ENCODE data around the gene SLC6A13. TPM values are rescaled to one million over a fixed set of nuclear protein-coding genes. Genes with fewer than 3 reads are reported as not detected.

SLC6A13 gene
- total and polyA plus RNA-seq, 2 donors (not counting 1 experiment from before 2014, with no cell fraction given) = 0.22 to 0.54 TPM

GRCh38 chr12:292186-292585 is 29.6 kb upstream of the SLC6A13 start:
- Mint-ChIP-seq H3K27ac (no peak overlapping the region), H3K4me1 (no peaks in the 10 kb centered on the region), H3K4me3 (no peak overlapping the region), H3K27me3 (no peaks in the 10 kb centered on the region), H3K9me3 (ENCODE audit: insufficient read depth) (no peaks in the 10 kb centered on the region)
- Histone ChIP-seq H4K20me1 (ENCODE audit: control insufficient read depth, insufficient read depth, low read length, poor library complexity, severe bottlenecking) (peaks cover 27% of the 10 kb centered on the region), H3K79me2 (ENCODE audit: control insufficient read depth, insufficient read depth, low read length) (no peaks in the 10 kb centered on the region), H3K9me3 (ENCODE audit: control extremely low read depth in 1 of 3, control insufficient read depth in 2 of 3, insufficient read depth in 1 of 3, low read length in 2 of 3) (no peaks in the 10 kb centered on the region), H3K4me3 (ENCODE audit: control extremely low read depth in 1 of 5, extremely low read depth in 1 of 5, insufficient read depth in 1 of 5, low read depth in 2 of 5, low read length in 4 of 5) (no peak overlapping the region), H2AFZ (ENCODE audit: insufficient read depth, low read depth, low read length, poor library complexity, severe bottlenecking) (no peak overlapping the region), H3K9ac (ENCODE audit: low read length) (no peak overlapping the region), H3K27ac (ENCODE audit: low read length in 2 of 2) (no peak overlapping the region), H3K4me2 (replicated peaks; ENCODE audit: low read depth, low read length, poor library complexity, severe bottlenecking) (no peak overlapping the region), H3K36me3 (replicated peaks in 1 of 2; ENCODE audit: control extremely low read depth in 1 of 2, control insufficient read depth in 1 of 2, extremely low read depth in 1 of 2, insufficient read depth in 2 of 2, low read length in 1 of 2) (peaks cover 14 to 82% of the 10 kb centered on the region in 2 experiments), H3K27me3 (replicated peaks in 1 of 4; ENCODE audit: control extremely low read depth in 1 of 4, control insufficient read depth in 3 of 4, insufficient read depth in 4 of 4, low read length in 3 of 4) (no peaks in the 10 kb centered on the region), H3K4me1 (ENCODE audit: control insufficient read depth in 2 of 2, insufficient read depth in 2 of 2, low read length in 2 of 2) (no peaks in the 10 kb centered on the region)
- intact Hi-C loops (cut with micrococcal nuclease) = no loop called here
- WGBS (ENCODE audit: insufficient coverage) = no CpG with 5 or more reads among the region's 1 CpG
- POLR2A ChIA-PET = no interaction called here
- TF ChIP-seq EZH2 (IDR thresholded peaks at IDR 0.05; ENCODE audit: borderline replicate concordance, insufficient read depth, low read depth, low read length, poor library complexity, severe bottlenecking) (no peak), CTCF (IDR thresholded peaks at IDR 0.05) (no peak)
- ATAC-seq (ENCODE audit: low read depth) = no peak
- DNase-seq = no peak
- CTCF ChIA-PET = no interaction called here

GRCh38 chr12:291153-291723 is 28.6 kb upstream of the SLC6A13 start:
- Mint-ChIP-seq H3K4me3 (no peak overlapping the region), H3K9me3 (ENCODE audit: insufficient read depth) (no peaks in the 10 kb centered on the region), H3K27me3 (no peaks in the 10 kb centered on the region), H3K27ac (no peak overlapping the region), H3K4me1 (peaks cover 4% of the 10 kb centered on the region)
- POLR2A ChIA-PET = no interaction called here
- no peak overlapping the region for H2AFZ ChIP-seq (ENCODE audit: insufficient read depth, low read depth, low read length, poor library complexity, severe bottlenecking)
- no peaks in the 10 kb centered on the region for H3K79me2 ChIP-seq (ENCODE audit: control insufficient read depth, insufficient read depth, low read length)
- no CpG with 5 or more reads among the region's 1 CpG for WGBS (ENCODE audit: insufficient coverage)
- no peaks in the 10 kb centered on the region for H3K9me3 ChIP-seq (ENCODE audit: control extremely low read depth in 1 of 3, control insufficient read depth in 2 of 3, insufficient read depth in 1 of 3, low read length in 2 of 3)
- H3K36me3 ChIP-seq (replicated peaks in 1 of 2; ENCODE audit: control extremely low read depth in 1 of 2, control insufficient read depth in 1 of 2, extremely low read depth in 1 of 2, insufficient read depth in 2 of 2, low read length in 1 of 2) = peaks cover 11 to 77% of the 10 kb centered on the region in 2 experiments
- H3K27me3 ChIP-seq (replicated peaks in 1 of 4; ENCODE audit: control extremely low read depth in 1 of 4, control insufficient read depth in 3 of 4, insufficient read depth in 4 of 4, low read length in 3 of 4) = no peaks in the 10 kb centered on the region
- TF ChIP-seq CTCF (IDR thresholded peaks at IDR 0.05) = no peak
- TF ChIP-seq EZH2 (IDR thresholded peaks at IDR 0.05; ENCODE audit: borderline replicate concordance, insufficient read depth, low read depth, low read length, poor library complexity, severe bottlenecking) = no peak
- no peak overlapping the region for H3K4me3 ChIP-seq (ENCODE audit: control extremely low read depth in 1 of 5, extremely low read depth in 1 of 5, insufficient read depth in 1 of 5, low read depth in 2 of 5, low read length in 4 of 5)
- CTCF ChIA-PET = interaction anchor here (0.6 kb wide), 1 partner anchor 48 kb away, joined by 4 read pairs; no protein-coding TSS in a partner anchor
- no peaks in the 10 kb centered on the region for H3K4me1 ChIP-seq (ENCODE audit: control insufficient read depth in 2 of 2, insufficient read depth in 2 of 2, low read length in 2 of 2)
- no peak overlapping the region for H3K9ac ChIP-seq (ENCODE audit: low read length)
- no peak for ATAC-seq (ENCODE audit: low read depth)
- peaks cover 22% of the 10 kb centered on the region for H4K20me1 ChIP-seq (ENCODE audit: control insufficient read depth, insufficient read depth, low read length, poor library complexity, severe bottlenecking)
- intact Hi-C loops (cut with micrococcal nuclease) = no loop called here
- no peak overlapping the region for H3K4me2 ChIP-seq (replicated peaks; ENCODE audit: low read depth, low read length, poor library complexity, severe bottlenecking)
- no peak overlapping the region for H3K27ac ChIP-seq (ENCODE audit: low read length in 2 of 2)
- DNase-seq = no peak

All from B cell (primary cell).